ENCODE data around the gene ANTXRL.
"Not testable (repeated sequence)": the region's sequence is repeated elsewhere in the genome, so short reads cannot be mapped to it uniquely, and the experiment has no call there.

The ANTXRL gene

DNA sequence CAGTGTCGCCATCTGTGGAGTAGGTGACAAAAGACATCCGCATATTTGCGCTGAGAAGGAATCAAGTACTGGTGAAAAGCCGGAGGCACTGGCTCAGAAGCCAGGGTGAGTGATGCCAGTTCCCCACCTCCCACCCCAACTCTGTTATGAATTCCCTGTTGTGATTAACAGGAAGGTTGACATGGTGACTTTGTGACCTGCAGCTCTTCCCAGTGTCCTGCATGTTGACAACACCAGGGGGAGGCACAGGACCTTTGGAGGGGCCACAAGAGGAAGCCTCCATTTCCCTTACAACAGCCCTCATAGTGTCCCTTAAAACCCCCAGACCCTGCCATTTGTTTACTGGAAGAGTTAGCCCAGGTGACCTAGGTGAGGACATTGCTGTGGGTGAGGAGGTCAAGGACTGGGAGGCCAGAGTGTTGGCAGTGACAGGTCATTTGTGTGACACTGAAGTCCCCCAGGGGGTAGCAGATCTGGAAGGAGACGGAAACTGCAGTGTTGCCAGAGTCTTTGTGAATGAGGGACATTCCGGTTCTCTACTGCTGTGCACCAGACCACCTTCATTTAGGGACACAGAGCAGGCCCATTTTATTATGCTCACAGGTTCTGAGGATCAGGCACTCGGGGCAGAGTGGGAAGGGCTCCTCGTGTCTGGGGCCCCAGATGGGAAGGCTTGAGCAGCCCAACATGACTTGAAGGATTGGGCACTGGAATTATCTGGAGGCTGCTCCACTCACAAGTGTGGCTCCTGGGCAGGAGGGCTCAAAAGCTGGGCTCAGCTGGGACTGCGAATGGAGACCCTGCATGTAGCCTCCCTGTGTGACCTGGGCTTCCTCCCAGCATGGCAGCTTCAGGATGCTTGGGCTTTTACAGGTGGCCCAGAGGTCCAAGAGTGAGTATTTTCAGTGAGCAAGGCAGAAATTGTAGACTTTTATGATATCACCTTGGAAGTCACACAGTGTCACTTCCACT is 13.0 kb upstream of the ANTXRL start:
- no peak for DNase-seq (ENCODE audit: low read depth in 2 of 2)

DNA sequence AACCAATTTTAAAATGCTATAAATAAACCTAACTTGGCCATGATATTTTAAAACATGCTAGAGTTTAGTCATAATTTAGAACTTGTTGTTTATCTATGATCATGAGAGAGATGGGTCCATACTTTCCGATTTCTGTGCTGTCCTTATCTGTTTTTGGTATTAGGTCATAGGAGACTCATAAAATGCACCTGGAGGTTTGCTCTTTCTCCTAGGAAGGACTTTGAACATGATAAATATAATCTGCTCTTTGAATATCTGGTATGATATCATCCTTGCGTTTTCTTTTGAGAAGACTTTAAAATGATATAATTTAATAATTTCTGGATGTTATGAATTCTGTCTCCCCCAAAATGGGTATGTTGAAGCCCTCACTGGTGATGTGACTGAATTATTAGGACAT is 9.0 kb upstream of the ANTXRL start:
- no peak for DNase-seq (ENCODE audit: low read depth in 2 of 2)

DNA sequence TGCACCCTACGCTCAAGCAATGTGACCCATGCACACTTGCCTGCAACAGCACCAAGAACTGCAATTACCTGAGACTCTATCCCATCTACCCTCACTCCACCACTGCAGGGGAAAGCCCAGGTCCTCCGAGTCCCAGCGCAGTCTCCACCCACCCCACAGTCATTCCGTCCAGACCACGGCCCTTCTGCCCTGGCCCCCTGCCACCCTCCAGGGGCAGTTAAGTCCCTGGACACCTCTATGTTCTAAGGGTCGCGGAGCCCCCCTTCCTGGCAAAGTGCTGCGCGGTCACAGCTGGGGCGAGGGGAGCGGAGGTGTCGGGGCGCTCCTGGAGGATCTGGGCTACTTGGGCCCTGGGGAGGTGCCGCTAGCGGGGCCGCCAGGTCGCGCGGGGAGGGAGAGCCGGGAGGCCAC is 4.4 kb upstream of the ANTXRL start:
- not testable (repeated sequence) for DNase-seq (ENCODE audit: low read depth in 2 of 2)

DNA sequence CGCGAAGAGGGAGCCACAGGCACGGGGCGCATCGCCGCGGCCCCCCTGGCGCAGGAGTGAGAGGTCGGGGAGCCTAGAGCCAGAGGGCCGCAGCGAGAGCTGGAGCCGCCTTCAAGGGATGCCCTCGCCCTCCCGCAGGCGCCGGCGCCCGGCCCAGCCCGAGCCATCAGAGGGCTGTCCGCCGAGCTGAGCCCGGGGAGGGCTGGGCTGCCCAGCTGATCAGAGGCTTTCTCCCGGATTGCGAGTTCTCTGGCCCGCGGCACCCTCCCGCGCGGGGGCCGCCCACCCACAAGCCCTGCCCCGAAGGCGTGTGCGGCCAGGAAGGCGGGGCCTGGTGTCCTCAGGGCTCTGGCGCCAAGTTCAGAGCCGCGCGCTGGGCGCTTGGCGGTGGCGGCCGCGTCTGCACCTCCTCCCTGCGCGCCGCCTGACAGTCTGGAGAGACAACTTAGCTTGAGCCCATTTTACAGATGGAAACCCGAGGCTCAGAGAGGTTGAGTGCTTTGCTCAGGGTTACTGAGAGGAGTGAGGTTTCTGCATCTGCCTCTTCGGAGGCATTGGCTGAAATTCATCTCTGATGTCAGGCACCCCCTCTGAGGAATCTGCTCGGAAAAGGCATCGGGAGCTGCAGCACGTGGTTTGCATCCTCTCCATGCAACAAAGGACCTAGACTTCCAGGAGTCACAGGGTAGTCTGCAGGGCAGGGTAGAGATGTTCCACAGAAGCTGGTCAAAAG is 3.8 kb upstream of the ANTXRL start:
- DNase-seq (ENCODE audit: low read depth in 2 of 2), result peak in 1 of 2 donors; percentile 42

DNA sequence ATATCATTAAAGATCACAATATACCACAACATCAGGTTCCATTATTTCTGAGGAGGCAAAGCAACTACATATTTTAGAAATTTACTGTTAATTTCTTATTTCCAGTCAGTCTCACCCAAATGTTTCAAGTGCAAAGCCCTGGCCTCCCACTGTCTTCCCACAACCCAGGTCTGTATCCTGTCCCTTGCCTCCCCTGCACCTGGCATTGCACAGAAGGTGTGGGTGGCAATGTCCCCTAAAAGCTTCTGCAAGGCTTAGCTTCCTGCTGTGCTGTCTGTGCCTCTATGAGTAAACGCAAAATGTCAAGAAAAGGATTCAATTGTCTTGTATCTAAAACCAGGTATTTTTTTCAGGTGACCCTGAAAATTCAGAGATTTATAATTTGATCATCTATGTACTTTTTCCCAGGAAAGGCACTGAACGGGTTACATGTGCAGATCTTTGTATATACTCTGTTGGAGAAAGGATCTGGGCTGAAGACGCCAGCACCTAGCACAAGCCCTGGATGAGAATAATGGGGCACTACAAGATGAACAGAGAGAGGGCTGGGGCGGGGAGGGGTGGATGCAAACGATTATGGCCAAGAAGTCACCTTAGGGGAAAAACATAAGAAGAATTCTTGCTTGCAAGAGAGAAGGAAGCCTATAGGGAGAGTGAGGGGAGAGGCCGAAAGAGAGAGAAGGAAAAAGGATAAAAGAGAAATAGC is 3.1 kb upstream of the ANTXRL start:
- no peak for DNase-seq (ENCODE audit: low read depth in 2 of 2)

DNA sequence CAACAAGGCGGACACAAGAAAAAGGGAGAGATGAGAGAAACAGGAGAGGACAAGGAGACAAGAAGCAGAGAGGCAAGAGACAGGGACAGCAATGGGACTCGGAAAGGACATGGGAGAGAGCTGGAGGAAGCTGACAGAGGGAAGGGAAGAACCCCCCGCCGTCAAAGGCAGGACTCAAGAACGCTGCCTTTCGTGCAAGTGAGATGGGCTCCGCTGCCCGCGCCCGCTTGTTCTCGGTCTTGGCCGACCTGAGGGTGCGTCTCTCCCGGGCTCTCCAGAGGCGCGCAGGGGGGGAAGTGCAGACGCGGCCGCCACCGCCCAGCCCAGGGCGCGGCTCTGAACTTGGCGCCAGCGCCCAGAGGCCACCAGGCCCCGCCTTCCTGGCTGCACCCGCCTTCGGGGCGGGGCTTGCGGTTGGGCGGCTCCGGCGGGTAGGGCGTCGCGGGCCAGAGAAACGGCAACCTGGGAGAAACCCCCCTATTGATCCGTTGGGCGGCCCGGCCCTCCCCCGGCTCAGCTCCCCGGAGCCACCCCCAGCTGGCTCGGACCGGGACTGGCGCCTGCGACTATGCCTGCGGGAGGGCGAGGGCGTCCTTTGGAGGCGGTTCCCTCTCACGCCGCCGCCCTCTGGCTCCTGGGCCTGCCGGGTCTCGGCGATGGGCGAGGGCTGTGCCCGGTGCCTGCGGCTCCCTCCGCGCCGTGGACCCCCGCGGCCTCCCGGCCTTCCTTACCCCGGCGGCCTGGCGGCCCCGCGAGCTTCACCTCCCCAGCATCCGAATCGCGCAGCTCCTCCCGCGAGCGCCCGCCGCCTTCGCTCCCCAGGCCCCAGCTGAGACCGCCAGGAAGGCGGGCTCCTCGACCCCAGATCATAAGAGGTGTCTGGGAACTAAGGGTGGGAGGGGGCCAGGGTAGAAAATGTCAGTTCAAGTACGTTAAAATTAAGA is 2.2 kb upstream of the ANTXRL start:
- DNase-seq (ENCODE audit: low read depth in 2 of 2), result peak; percentile 49 to 52

DNA sequence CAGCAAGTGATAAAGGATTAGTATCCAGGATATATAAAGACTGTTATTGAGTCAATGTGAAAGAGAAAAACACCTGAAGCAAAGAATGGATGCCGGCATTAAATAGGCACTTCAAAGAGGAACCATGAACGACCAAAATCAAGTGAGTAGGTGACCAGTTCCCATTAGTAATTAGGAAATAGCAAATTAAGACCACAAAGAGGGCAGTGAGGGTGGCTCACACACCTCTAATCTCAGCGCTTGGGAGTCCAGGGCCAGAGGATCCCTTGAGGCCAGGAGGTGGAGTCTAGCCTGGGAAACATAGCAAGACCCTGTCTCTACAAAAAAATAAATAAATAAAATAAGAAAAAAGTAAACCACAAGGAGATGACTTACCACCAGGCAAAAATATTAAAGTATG is 1.5 kb upstream of the ANTXRL start:
- no peak for DNase-seq (ENCODE audit: low read depth in 2 of 2)

DNA sequence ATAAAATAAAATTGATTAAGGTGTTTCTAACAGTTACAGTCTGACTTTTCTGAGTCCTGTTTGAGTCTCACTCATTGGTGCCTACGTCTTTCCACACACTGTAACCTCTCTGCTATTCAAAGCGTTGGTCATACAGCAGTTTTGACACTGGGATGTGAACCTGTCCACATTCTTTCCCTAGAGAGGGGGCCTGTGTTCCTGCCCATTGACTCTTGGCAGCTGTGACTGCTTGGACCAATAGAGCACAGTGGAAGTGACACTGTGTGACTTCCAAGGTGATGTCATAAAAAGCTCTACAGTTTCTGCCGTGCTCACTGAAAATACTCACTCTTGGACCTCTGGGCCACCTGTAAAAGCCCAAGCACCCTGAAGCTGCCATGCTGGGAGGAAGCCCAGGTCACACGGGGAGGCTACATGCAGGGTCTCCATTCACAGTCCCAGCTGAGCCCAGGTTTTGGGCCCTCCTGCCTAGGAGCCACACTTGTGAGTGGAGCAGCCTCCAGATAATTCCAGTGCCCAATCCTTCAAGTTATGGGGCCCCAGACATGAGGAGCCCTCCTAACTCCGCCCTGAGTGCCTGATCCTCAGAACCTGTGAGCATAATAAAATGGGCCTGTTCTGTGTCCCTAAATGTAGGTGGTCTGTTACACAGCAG is 704 bp upstream of the ANTXRL start:
- DNase-seq (ENCODE audit: low read depth in 2 of 2), result no peak

DNA sequence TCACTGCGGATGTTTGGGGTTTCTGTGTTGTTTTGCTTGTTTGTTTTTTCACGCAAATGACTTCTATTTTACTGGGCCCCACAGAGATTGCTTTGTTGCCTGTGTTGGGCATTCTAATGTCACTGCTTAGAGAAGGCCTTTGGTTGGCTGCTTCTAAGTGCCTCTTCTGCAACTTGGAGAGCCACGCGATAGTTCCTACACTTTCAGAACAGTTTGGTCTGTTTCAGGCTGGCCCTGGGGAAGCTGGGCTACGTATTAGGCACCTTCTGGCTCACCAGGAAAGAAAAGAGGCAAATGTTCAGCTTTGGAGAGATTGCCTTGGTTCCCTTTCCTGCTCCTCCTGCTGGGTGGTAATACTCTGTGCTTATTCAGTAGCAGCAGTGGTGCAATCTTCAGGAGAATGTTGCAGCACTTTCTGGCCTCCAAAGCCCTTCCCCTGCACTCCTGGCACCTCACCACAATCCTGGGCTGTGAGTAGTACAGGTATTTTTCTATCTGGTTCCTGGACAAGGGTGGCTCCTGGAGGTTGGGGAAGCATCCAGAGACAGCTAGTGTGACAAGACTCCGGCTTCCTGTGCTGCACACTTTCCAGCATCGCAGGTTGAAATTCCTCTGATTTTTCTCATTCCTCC is 1.2 kb downstream of the ANTXRL start:
- no peak for DNase-seq (ENCODE audit: low read depth in 2 of 2)

DNA sequence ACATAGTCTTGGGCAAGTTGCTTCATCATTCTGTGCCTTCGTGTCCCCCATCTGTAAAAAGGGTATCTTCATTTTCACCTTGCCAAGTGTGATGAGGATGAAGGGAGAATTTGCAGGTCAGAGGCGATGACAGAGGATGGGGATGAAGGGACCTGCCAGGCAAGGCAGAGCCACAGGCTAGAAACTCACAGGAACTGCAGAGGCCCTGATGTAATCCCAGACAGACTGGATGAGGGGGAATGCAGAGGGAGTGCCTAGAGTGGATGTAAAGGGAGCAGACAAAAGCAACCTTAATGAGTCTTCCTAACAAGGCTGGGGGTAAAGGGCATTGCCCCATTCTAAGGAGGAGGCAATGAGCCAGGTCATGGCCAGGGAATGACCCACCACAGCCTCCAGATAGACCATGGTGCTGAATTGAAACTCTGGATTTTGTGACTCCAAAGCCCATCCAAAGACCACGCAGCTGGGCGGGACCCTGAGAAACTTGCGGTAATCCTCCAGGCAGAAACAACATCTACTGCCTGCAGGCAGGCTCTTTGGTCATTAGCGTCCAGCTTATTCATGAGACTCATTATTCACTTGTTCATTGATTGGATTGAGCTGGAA is 1.9 kb downstream of the ANTXRL start:
- no peak for DNase-seq (ENCODE audit: low read depth in 2 of 2)

DNA sequence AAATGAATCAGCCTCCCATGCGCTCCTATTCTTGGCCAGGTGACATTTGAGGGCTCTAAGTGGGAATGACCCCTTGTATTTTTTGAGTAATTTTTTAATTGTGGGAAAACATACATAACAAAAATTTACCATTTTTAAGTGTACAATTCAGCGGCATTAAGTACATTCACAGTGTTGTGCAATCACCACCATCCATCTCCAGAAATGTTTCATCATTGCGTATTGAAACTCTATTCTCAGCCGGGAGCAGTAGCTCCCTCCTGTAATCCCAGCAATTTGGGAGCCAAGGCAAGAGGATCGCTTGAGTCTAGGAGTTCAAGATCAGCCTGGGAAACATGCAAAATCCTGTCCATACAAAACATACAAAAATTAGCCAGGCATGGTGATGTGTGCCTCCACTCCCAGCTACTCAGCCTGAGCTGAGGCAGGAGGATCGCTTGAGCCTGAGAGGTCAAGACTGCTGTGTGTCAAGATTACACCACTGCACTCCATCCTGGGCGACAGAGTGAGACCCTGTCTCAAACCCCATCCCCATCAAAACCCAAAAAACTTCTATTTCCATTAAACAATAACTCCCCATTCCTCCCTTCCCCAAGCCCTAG is 2.5 kb downstream of the ANTXRL start:
- no peak for DNase-seq (ENCODE audit: low read depth in 2 of 2)

DNA sequence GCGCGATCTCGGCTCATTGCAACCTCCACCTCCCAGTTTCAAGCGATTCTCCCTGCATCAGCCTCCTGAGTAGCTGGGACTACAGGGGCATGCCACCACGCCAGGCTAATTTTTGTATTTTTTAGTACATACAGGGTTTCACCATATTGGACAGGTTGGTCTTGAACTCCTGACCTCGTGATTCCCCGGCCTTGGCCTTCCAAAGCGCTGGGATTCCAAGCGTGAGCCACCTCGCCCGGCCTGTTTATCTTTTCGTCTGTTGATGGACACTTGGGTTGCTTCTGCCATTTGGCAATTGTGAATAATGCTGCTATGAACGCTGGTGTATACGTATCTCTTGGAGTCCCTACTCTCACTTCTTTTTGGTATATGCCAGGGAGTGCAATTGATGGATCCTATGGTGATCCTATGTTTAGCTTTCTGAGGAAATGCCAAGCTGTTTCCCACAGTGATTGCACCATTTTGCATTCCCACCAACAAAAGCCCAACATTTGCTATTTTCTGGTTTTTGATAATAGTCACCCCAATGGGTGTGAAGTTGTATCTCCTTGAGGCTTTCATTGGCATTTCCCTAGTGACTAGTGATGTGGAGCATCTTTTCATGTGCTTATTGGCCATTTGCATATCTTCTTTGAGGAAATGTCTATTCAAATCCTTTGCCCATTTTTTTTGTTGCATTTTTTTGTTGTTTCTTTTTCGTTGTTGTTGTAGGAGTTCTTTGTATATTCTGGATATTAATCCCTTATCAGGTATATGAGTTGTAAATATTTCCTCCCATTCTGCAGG is 3.5 kb downstream of the ANTXRL start:
- DNase-seq (ENCODE audit: low read depth in 2 of 2), result no peak

DNA sequence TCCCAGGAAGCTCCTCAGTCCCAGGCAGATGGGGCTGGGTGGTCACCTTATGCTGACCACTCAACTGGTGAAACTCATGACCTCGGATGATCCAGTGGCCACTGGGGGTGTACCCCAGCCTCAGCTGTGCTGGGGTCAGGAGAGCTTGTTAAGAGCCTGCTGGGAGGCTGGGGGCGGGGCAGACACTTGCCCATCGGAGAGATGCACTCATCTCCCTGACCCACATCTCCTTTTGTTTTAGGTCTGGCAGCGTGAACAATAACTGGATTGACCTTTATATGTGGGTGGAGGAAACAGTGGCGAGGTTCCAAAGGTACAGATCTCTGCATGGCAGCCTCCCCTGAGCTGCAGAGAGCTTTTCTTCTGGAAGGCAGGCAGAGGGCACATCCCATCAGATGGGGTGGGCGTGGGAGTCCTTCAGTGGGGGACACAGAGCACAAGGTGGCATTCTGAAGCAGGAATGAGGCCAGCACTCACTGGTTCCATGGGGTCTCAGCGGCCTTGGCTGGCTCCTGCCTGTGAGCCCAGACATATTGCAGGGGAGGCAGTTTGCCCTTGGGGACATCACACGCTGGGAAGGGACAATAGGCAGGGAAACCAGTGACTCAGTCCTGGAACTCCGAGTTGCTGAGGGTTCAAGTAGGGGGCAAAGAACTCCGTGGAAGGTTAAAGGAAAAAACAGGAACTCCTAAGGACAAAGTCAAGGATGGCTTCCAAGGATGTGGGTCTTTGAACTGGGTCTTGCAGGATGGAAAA is 5.2 kb downstream of the ANTXRL start:
- no peak for DNase-seq (ENCODE audit: low read depth in 2 of 2)

DNA sequence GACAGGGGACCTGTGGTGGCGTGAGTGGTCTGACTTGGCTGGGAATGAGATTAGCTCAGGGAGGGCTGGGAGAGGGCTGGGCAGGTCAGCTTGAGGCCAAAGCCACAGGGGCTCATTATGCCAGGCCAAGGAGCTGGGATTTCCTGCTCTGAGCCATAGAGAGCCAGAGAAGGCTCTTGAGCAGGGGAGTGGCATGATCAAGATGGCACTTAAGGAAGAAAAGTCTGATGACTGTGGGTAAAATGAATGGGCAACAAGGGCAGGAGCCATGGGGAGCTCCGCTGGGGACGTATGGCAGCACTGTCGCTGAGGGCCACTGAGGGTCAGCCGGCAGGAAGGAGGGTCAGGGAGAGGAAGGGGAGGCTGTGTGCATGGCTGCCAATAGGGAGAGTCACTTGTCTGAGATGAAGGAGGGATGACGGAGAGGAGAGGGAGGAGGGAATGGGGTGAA is 5.8 kb downstream of the ANTXRL start:
- DNase-seq (ENCODE audit: low read depth in 2 of 2), result no peak

DNA sequence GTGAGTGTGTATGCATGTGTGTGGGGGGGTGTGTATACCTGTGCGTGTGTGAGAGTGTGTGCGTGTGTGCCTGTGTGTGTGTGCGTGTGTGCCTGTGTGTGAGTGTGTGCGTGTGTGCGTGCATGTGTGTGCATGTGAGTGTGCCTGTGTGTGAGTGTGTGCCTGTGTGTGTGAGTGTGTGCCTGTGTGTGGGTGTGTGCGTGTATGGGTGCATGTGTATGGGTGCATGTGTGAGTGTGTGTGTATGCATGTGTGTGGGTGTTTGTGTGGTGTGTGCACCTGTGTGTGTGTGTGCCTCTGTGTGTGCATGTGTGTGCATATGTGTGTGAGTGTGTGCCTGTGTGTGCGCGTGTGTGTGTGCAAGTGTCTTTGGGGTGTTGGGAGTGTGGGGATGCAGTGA is 6.4 kb downstream of the ANTXRL start:
- no peak for DNase-seq (ENCODE audit: low read depth in 2 of 2)

DNA sequence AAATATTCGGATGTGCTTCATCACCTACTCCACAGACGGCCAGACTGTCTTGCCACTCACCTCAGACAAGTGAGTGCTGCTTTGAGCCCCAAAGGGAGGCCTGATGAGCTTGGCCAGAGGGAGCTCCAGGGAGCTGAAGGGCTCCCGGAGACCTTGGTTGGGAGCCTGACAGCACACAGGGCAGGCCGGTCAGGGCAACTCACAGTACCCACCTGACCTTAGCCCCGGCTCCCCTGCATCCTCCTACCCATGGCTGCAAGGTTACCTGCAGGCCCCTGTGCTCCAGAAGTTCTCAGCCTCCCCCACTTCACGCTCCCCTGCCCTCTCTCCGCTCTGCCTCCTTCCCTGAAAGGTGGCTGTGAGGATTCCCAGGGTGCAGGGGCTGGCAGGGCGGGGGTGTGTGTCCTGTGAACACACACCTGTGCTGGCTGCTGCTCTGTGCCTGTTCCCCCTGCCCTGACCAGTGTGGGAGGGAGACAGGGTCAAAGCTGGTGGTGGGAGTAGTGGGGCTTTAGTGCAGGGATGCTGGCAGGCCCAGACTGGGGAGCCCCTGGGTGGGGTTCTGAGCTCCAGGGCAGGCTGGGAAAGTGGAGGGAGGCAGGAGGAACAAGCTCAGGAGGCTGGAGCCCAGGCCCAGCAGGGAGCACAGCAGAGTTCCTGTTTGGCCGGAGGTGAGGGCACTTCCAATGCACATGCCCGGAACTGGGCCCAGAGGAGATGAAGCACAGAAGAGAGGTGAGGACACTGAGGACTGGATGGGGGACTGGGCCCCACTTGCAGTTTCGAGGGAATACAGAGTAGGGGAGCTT is 7.2 kb downstream of the ANTXRL start:
- DNase-seq (ENCODE audit: low read depth in 2 of 2), result no peak

All from stimulated activated CD4-positive, alpha-beta T cell treated with anti-CD3 and anti-CD28 coated beads, Interleukin-1b, Interleukin-23, amount 100 ng/mL, for 1 hour (primary cell).